ENCODE data around the gene P2RX2. TPM values are rescaled to one million over a fixed set of nuclear protein-coding genes. Genes with fewer than 3 reads are reported as not detected.
A peak's percentile ranks its signal among the peaks of the same experiment; 100 is the strongest.

P2RX2 gene
- total RNA-seq, 1 donor from 2014 or later: not detected

GRCh38 chr12:132635076-132635955 lies 16.7 kb downstream of the P2RX2 start:
- no peak for DNase-seq (ENCODE audit: low read depth, low spot score)

- no peak for DNase-seq (ENCODE audit: low read depth, low spot score)
Measured at GRCh38 chr12:132637811-132638210, 19.2 kb downstream of the P2RX2 start.

- no peak for DNase-seq (ENCODE audit: low read depth, low spot score)
Measured at GRCh38 chr12:132638541-132639408, 20.2 kb downstream of the P2RX2 start.

- DNase-seq (ENCODE audit: low read depth, low spot score): no peak
Measured at GRCh38 chr12:132639956-132640520, 21.5 kb downstream of the P2RX2 start.

- no peak for DNase-seq (ENCODE audit: low read depth, low spot score)
Measured at GRCh38 chr12:132640936-132641335, 22.4 kb downstream of the P2RX2 start.

GRCh38 chr12:132641811-132642650 lies 23.5 kb downstream of the P2RX2 start:
- no peak for DNase-seq (ENCODE audit: low read depth, low spot score)

GRCh38 chr12:132642846-132643835 lies 24.6 kb downstream of the P2RX2 start:
- no peak for DNase-seq (ENCODE audit: low read depth, low spot score)

GRCh38 chr12:132646850-132647249 lies 28.3 kb downstream of the P2RX2 start:
- DNase-seq (ENCODE audit: low read depth, low spot score): no peak

GRCh38 chr12:132647858-132648257 lies 29.3 kb downstream of the P2RX2 start:
- no peak for DNase-seq (ENCODE audit: low read depth, low spot score)

- DNase-seq (ENCODE audit: low read depth, low spot score): no peak
Measured at GRCh38 chr12:132648616-132649225, 30.1 kb downstream of the P2RX2 start.

GRCh38 chr12:132649226-132649945 lies 30.8 kb downstream of the P2RX2 start:
- DNase-seq (ENCODE audit: low read depth, low spot score): no peak

GRCh38 chr12:132651444-132652100 lies 33.0 kb downstream of the P2RX2 start:
- DNase-seq (ENCODE audit: low read depth, low spot score): no peak

- peak; percentile 63 for DNase-seq (ENCODE audit: low read depth, low spot score)
Measured at GRCh38 chr12:132653567-132654290, 35.2 kb downstream of the P2RX2 start.

- DNase-seq (ENCODE audit: low read depth, low spot score): no peak
Measured at GRCh38 chr12:132657004-132657727, 38.6 kb downstream of the P2RX2 start.

GRCh38 chr12:132658149-132658894 lies 39.7 kb downstream of the P2RX2 start:
- DNase-seq (ENCODE audit: low read depth, low spot score): no peak

- no peak for DNase-seq (ENCODE audit: low read depth, low spot score)
Measured at GRCh38 chr12:132659146-132659545, 40.6 kb downstream of the P2RX2 start.

Measured in pulmonary artery endothelial cell (primary cell).